Measurements from ENCODE around the gene MYCBPAP.

Gene MYCBPAP

GRCh38 chr17:50467114-50467854, 41.0 kb upstream of the MYCBPAP start:
- POLR2A ChIA-PET (ENCODE audit: low non-redundant PET) = no interaction called here
- CTCF ChIA-PET = interaction anchor here (0.8 to 2.0 kb wide), 3 partner anchors 12 to 70 kb away, joined by 3 to 19 read pairs (median 6); partner anchors contain the start of genes LRRC59 and RSAD1

DNA sequence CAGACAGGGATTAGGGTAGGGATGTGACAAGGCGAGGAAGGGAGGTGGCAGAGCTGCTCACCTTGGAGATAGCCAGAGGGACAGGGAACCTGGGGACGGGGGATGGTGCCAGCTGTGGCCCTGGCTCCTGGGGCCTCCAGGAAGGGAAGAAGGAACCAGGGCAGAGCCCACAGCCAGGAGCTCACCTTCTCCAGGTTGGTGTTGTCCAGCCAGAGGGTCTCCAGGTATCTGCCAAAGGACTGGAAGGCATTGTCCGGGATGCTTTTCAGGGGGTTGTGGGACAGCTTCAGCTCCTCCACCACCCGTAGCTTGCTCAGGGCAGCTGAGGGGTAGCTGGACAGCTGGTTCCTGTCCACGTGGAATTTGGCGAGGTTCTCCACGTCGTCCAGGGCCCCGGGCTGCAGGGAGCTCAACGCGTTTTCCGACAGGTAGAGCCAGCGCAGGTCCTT, 40.4 kb upstream of the MYCBPAP start:
- TF ChIP-seq, protein P1, sequence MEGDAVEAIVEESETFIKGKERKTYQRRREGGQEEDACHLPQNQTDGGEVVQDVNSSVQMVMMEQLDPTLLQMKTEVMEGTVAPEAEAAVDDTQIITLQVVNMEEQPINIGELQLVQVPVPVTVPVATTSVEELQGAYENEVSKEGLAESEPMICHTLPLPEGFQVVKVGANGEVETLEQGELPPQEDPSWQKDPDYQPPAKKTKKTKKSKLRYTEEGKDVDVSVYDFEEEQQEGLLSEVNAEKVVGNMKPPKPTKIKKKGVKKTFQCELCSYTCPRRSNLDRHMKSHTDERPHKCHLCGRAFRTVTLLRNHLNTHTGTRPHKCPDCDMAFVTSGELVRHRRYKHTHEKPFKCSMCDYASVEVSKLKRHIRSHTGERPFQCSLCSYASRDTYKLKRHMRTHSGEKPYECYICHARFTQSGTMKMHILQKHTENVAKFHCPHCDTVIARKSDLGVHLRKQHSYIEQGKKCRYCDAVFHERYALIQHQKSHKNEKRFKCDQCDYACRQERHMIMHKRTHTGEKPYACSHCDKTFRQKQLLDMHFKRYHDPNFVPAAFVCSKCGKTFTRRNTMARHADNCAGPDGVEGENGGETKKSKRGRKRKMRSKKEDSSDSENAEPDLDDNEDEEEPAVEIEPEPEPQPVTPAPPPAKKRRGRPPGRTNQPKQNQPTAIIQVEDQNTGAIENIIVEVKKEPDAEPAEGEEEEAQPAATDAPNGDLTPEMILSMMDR (conservative IDR thresholded peaks at IDR 0.05; ENCODE audit: low read depth) = no peak
- DNase-seq (ENCODE audit: low spot score) = no peak
- no peak overlapping the region for H3K27ac ChIP-seq
- ChIA-PET CTCF (interaction anchor here (2.0 kb wide), 2 partner anchors 11 to 70 kb away, joined by 6 to 19 read pairs; partner anchors contain the start of genes LRRC59 and RSAD1), POLR2A (ENCODE audit: low non-redundant PET) (no interaction called here)

More at GRCh38 chr17:50467114-50467854, 41.0 kb upstream of the MYCBPAP start:
- peak overlapping the region; percentile 43 for H3K27ac ChIP-seq
- TF ChIP-seq, protein P1 (conservative IDR thresholded peaks at IDR 0.05; ENCODE audit: low read depth) = no peak
- no peak for DNase-seq (ENCODE audit: low spot score)

DNA sequence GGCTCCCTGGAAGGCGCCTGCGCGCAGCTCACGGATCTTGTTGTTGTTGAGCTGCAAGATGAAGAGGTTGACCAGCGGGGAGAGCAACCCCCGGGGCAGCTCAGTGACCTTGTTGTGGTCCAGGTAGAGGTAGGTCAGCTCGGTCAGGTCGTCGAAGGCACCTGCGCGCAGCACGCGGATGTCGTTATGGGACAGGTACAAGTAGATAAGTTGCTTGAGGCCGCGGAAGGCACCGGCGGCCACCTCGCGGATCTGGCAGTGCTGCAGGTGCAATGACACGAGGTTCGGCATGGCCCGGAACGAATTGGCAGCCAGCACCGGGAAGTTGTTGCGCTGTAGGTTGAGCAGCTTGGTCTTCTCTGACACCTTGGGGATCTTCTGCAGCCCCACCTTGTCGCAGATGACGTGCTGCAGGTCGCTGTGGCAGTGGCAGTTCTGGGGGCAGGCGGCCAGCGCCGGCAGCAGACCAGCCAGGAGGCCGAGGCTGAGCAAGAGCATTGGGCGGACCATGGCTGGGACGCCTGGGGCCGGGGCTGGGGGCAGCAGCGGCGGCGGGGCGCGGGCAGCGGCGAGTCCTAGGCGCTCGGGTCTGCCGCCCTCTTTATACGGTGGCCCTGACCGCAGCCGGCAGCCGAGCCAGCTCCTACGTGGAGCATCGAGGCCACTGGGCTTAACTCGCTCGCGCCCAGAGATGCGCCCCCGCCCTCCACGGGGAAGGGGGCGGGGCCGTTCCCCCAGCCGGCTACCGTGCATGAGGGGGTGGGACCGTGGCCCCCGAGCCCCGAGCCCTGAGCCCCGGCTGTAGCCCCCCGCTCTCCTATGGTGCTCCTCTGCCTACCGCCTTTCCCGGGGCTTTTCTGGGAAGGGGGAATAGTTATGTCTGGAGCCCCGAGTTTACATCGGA, 39.7 kb upstream of the MYCBPAP start, which contains the start of gene CHAD:
CHAD (minus strand) TSS at position 577 of the 904 bp plus-strand sequence; CDS start at position 510, 67 bp downstream.
- DNase-seq (ENCODE audit: low spot score) = no peak
- CTCF ChIA-PET = interaction anchor here (2.0 kb wide), 2 partner anchors 10 to 71 kb away, joined by 6 to 19 read pairs; partner anchors contain the start of genes LRRC59 and RSAD1
- no peak within 1 kb of the TSS for H3K27ac ChIP-seq
- TF ChIP-seq, protein P1 (conservative IDR thresholded peaks at IDR 0.05; ENCODE audit: low read depth) = no peak
- POLR2A ChIA-PET (ENCODE audit: low non-redundant PET) = no interaction called here

DNA sequence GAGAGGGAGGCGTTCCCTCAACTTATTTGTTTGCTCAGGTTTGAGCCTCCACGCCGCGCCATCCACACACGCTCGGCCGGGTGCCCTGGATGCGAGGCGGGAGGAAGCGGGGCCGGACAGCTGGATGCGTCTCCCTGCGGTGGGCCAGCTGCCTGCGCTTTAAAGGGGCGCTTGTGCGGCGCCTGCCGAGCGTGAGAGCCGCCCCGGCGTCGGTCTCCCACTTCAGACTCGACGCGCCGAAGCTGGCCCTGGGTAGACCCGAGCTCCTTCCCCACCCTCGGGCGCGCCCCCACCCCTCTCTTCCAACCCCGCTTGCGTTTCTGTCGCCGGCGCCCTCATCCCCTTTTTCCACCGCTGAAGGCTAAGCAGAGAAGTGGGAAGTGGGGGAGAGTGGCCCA, 39.0 kb upstream of the MYCBPAP start:
- no peak overlapping the region for H3K27ac ChIP-seq
- CTCF ChIA-PET = interaction anchor here (2.0 kb wide), 1 partner anchor 10 kb away, joined by 19 read pairs; the partner anchor contains the start of gene RSAD1
- POLR2A ChIA-PET (ENCODE audit: low non-redundant PET) = no interaction called here
- no peak for DNase-seq (ENCODE audit: low spot score)
- TF ChIP-seq, protein P1 (conservative IDR thresholded peaks at IDR 0.05; ENCODE audit: low read depth) = no peak

DNA sequence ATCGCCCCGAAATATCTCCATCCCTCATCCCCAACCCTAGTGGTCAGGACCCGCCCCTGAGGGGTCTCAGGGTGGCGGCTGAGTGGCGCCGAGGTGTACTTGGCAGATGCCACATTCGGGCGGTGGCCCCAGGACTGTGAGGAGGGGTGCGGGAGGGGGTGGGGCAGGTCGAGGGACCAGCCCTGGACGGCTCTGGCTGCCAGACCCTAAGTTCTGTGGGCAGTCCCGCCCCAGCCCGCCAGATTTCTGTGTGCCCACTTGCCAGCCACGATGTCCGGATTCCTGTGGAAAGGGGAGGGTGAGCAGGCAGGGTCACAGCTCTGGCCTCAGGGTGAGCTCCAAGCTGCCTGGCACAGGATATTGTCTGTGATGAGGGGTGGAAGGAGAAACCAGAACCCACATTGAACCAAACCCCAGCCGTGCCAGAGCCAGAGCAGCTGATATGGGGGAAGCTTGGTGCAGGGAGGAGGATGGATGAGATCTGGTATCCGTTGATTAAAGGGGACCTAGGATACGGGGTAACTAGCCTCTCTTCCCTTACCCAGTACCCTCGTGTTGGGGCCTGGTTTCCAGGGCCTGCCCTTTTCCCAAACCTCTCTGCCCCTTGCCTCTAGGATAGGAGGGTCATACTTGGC, 38.5 kb upstream of the MYCBPAP start:
- ChIA-PET CTCF (interaction anchor here (1.2 kb wide), 1 partner anchor 10 kb away, joined by 3 read pairs; no protein-coding TSS in a partner anchor), POLR2A (ENCODE audit: low non-redundant PET) (no interaction called here)
- DNase-seq (ENCODE audit: low spot score) = no peak
- TF ChIP-seq, protein P1 (conservative IDR thresholded peaks at IDR 0.05; ENCODE audit: low read depth) = no peak
- no peak overlapping the region for H3K27ac ChIP-seq
